GM12873 (cell line): ENCODE data around the gene RBMS3.

Experiments used
- TF ChIP-seq, protein P1 (sequence below): IDR thresholded peaks from 2 replicates; pipeline ENCODE4 v1.5.1; 2012; ENCODE audit warnings: low read depth, mild to moderate bottlenecking, moderate library complexity, low read length, control low read depth; ENCODE audit not compliant: insufficient read depth; ENCODE audit errors: missing control alignments

The RBMS3 gene

DNA sequence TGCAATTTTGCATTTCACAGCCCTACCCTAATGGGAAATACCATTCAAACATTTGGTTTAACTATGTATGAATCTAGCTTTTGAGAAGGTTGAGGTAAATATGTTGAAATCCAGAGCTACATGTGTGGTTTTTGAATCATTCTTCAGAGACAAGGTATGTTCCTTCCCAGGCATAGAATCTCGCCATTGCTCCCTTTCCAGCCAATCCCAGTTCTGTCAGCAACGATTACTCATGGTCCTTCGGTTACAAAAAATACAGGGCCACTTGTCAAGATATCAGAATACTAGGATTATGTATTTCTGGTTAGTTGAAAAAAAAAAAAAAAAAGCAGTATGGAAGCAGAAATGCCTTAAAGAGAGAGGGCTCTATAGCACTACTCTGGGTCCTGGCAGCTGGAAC, 182.4 kb downstream of the RBMS3 start:
- TF ChIP-seq, protein P1, sequence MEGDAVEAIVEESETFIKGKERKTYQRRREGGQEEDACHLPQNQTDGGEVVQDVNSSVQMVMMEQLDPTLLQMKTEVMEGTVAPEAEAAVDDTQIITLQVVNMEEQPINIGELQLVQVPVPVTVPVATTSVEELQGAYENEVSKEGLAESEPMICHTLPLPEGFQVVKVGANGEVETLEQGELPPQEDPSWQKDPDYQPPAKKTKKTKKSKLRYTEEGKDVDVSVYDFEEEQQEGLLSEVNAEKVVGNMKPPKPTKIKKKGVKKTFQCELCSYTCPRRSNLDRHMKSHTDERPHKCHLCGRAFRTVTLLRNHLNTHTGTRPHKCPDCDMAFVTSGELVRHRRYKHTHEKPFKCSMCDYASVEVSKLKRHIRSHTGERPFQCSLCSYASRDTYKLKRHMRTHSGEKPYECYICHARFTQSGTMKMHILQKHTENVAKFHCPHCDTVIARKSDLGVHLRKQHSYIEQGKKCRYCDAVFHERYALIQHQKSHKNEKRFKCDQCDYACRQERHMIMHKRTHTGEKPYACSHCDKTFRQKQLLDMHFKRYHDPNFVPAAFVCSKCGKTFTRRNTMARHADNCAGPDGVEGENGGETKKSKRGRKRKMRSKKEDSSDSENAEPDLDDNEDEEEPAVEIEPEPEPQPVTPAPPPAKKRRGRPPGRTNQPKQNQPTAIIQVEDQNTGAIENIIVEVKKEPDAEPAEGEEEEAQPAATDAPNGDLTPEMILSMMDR = no peak

DNA sequence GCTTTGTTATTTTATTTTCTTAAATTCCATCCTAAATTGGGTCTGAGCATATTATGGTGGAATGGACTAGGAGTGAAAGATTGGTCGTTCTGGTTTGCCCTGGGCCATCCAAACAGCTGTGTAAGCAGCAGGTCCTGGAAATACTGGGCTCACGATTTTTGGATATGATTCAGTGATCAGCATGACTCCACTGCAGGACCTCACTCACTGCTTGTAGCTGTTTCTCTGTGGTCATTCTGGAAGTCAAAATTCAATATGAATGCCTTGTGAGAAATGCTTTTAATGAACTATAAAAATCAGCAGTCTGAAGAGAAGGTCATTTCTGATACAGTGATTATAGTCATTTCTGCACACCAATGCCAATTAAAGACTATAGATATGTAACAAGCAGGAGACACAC, 185.0 kb downstream of the RBMS3 start:
- TF ChIP-seq, protein P1 = no peak

DNA sequence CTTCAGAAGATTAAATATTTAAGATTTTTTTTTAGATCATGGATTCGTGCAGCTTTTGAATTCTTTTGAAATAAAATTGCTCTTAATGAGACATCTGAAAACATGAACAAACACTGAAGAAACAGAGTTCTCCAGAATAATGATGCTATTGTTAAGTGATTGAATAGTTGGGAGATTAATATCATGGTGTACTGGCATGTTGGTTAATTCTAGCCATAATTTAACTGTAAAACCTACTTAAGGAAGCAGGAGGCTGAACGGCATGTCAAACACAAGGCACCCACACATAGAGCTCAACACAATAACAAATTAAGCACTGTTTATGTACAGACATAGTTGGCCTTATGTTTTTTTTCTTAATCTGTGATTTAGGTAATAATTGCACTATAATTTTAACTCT, 185.6 kb downstream of the RBMS3 start:
- TF ChIP-seq, protein P1 = no peak

DNA sequence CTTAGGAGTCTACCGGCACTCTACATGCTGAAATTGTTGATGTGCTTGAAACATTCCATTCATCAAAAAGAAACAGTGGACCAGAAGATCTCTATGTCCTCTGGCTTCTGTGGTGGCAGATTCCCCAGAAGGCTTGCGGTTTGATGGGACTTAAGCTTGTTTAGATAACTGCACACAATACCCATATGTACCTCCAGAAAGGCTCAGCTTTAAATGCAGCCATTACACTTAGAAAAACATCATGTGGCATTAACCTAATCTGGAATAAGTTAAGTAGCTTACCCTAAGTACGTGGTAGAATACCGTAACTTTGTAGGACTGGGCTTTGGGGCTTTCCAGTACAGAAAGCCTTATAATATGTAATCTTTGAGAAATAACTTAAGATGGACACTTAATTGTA, 187.3 kb downstream of the RBMS3 start:
- TF ChIP-seq, protein P1 = no peak

DNA sequence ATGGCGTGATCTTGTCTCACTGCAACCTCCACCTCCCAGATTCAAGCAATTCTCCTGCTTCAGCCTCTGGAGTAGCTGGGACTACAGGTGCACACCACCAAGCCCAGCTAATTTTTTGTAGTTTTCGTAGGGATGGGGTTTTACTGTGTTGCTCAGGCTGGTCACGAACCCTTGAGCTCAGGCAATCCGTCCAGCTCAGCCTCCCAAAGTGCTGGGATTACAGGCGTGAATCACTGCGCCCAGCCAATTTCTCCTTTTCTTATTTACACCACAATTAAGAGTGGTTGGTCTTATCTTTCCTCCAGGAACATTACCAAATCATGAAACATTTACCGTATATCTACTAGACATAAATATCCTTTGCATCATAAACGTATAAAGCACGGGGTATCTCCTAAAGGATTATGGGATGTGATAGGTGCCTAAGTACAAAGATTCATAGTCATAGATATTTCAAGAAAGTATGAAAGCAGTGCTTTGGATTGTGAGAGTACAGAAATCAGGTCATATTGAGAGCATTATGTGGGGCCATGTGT, 194.5 kb downstream of the RBMS3 start:
- TF ChIP-seq, protein P1 = no peak

DNA sequence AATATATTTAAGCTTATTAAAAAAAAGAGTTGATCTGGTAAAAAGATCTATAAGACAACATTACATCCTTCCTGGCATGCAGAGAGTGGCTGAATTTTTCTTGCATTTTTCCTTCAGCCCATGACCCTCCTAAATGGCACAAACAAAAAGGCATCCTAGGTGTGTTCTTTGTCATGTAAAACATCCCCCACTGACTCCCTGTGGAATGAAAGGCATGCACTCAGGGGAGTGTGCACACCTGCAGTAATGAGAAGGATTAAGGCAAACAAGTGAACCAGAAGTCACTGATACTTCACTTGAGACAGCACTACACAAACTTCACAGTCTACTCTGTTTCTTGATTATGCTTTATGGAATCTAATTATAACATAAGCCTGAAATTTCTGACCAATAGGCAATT, 195.0 kb downstream of the RBMS3 start:
- TF ChIP-seq, protein P1 = no peak

DNA sequence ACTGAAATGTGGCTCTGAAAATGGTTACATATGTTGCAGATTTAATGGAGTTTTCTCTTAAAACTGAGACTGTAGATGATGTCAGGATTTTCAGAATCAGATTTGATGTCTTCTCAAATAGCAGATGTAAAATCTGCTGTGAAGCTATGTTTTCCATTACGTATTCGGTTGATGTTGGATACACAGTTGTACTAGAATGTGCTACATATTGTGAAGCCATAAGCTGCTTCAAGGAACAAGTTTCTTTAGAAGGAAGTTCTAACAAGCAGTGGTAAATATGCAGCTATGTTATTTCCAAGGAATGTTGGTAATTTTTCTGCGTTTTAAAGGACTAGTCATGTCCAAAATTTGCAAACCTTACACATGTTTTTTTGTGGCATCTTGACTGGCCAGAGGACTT, 197.7 kb downstream of the RBMS3 start:
- TF ChIP-seq, protein P1 = no peak
